Calu3 (cell line): ENCODE measurements around the gene TBC1D19. TPM values are rescaled to one million over a fixed set of nuclear protein-coding genes. Genes with fewer than 3 reads are reported as not detected.

Source experiments
- BruUV-seq: library from RNA; stranded (reverse); fragments of 400-500 nt; replicated peaks from 2 replicates; lab custom pipeline; 2021; lab: Mats Ljungman, UMichigan
- CTCF ChIA-PET: fragments of 300-600 bp; sonication (Branson Sonifier 250); formaldehyde crosslinking; loops from one replicate; lab custom pipeline; 2022; ENCODE audit warnings: antibody characterized with exemption; lab: Charles Lee
- DNase-seq: peaks from one replicate; pipeline ENCODE4 v3.0.0; 2022
- H3K27ac Mint-ChIP-seq: one replicate; pipeline ENCODE4 v1.8.0; 2022; ENCODE audit warnings: mixed read lengths; ENCODE audit not compliant: unreplicated experiment
- H3K27me3 Mint-ChIP-seq: one replicate; pipeline ENCODE4 v1.8.0; 2022; ENCODE audit warnings: mixed read lengths; ENCODE audit not compliant: unreplicated experiment
- H3K36me3 Mint-ChIP-seq: one replicate; pipeline ENCODE4 v1.8.0; 2022; ENCODE audit warnings: mild to moderate bottlenecking, moderate library complexity, mixed read lengths; ENCODE audit not compliant: insufficient read depth, unreplicated experiment
- H3K4me1 Mint-ChIP-seq: one replicate; pipeline ENCODE4 v1.8.0; 2022; ENCODE audit warnings: mild to moderate bottlenecking, low read depth, mixed read lengths; ENCODE audit not compliant: unreplicated experiment
- H3K4me3 Mint-ChIP-seq: one replicate; pipeline ENCODE4 v1.8.0; 2022; ENCODE audit warnings: mild to moderate bottlenecking, low read depth, moderate library complexity, mixed read lengths; ENCODE audit not compliant: unreplicated experiment
- H3K9me3 Mint-ChIP-seq: one replicate; pipeline ENCODE4 v1.8.0; 2022; ENCODE audit warnings: low read depth, mixed read lengths; ENCODE audit not compliant: unreplicated experiment
- CTCF ChIP-seq: fragments of 200-600 bp; IDR thresholded peaks from one replicate; pipeline ENCODE4 v1.8.0; 2022; ENCODE audit warnings: antibody characterized with exemption; ENCODE audit not compliant: unreplicated experiment
- intact Hi-C: fragments of 100-400 bp; cut with micrococcal nuclease; formaldehyde crosslinking; loops from one replicate; pipeline ENCODE4 v1.10.0; 2022; ENCODE audit not compliant: unreplicated experiment
- total RNA-seq: library from RNA; stranded (reverse); gene quantifications from 2 replicates; pipeline ENCODE4 v1.2.3, GENCODE V29; 2022

Gene TBC1D19
- total RNA-seq, 1 experiment from 2014 or later = 5.5 TPM

GRCh38 chr4:26782168-26782829 is 198.4 kb downstream of the TBC1D19 start:
- Mint-ChIP-seq H3K4me3 (no peak overlapping the region), H3K27me3 (no peaks in the 10 kb centered on the region), H3K36me3 (no peaks in the 10 kb centered on the region), H3K4me1 (peaks cover 2% of the 10 kb centered on the region), H3K27ac (no peak overlapping the region), H3K9me3 (no peaks in the 10 kb centered on the region)
- CTCF ChIA-PET = no interaction called here
- BruUV-seq = no TSS peak
- intact Hi-C loops = no loop called here
- TF ChIP-seq CTCF = no peak
- no peak for DNase-seq

GRCh38 chr4:26782830-26783202 is 198.9 kb downstream of the TBC1D19 start:
- Mint-ChIP-seq H3K4me1 (peaks cover 7% of the 10 kb centered on the region), H3K9me3 (no peaks in the 10 kb centered on the region), H3K36me3 (peaks cover 1% of the 10 kb centered on the region), H3K27ac (no peak overlapping the region), H3K4me3 (no peak overlapping the region), H3K27me3 (no peaks in the 10 kb centered on the region)
- CTCF ChIA-PET = no interaction called here
- TF ChIP-seq CTCF = no peak
- no peak for DNase-seq
- no TSS peak for BruUV-seq
- intact Hi-C loops = no loop called here

GRCh38 chr4:26784207-26784865 is 200.5 kb downstream of the TBC1D19 start:
- BruUV-seq = no TSS peak
- peaks cover 13% of the 10 kb centered on the region for H3K4me1 Mint-ChIP-seq
- peaks cover 6% of the 10 kb centered on the region for H3K36me3 Mint-ChIP-seq
- no peak for TF ChIP-seq CTCF
- no peak for DNase-seq
- no peak overlapping the region for H3K27ac Mint-ChIP-seq
- intact Hi-C loops = no loop called here
- H3K27me3 Mint-ChIP-seq = no peaks in the 10 kb centered on the region
- CTCF ChIA-PET = no interaction called here
- no peak overlapping the region for H3K4me3 Mint-ChIP-seq
- no peaks in the 10 kb centered on the region for H3K9me3 Mint-ChIP-seq

- BruUV-seq = no TSS peak
- CTCF ChIA-PET = no interaction called here
- Mint-ChIP-seq H3K9me3 (no peaks in the 10 kb centered on the region), H3K27me3 (no peaks in the 10 kb centered on the region), H3K27ac (no peak overlapping the region), H3K36me3 (peaks cover 6% of the 10 kb centered on the region), H3K4me1 (peaks cover 13% of the 10 kb centered on the region), H3K4me3 (no peak overlapping the region)
- intact Hi-C loops = no loop called here
- DNase-seq = no peak
- TF ChIP-seq CTCF = no peak
These were observed 201.4 kb downstream of the TBC1D19 start for GRCh38 chr4:26785312-26785711.
